Measurements from ENCODE around the gene SDR42E1. TPM values are rescaled to one million over a fixed set of nuclear protein-coding genes. Genes with fewer than 3 reads are reported as not detected.

SDR42E1 gene
- total RNA-seq, 1 experiment from 2014 or later: 17.4 TPM

- Histone ChIP-seq H3K79me2 (ENCODE audit: insufficient read depth, low read length) (no peaks in the 10 kb centered on the region), H3K9ac (ENCODE audit: low read length) (no peak overlapping the region), H3K4me1 (ENCODE audit: control insufficient read depth in 1 of 2, insufficient read depth in 2 of 2, low read length in 2 of 2) (no peaks in the 10 kb centered on the region), H3K27ac (ENCODE audit: low read depth, low read length) (no peak overlapping the region), H3K4me3 (replicated peaks in 1 of 2; ENCODE audit: low read depth in 1 of 2, low read length in 2 of 2) (no peak overlapping the region), H3K9me2 (ENCODE audit: insufficient read depth) (no peaks in the 10 kb centered on the region), H3K36me3 (ENCODE audit: control insufficient read depth in 1 of 2, insufficient read depth in 2 of 2, low read length in 2 of 2) (no peaks in the 10 kb centered on the region), H3K27me3 (ENCODE audit: insufficient read depth, low read length) (peaks cover 83% of the 10 kb centered on the region), H4K20me1 (ENCODE audit: insufficient read depth) (no peaks in the 10 kb centered on the region), H2AFZ (ENCODE audit: low read depth, low read length, poor library complexity, severe bottlenecking) (no peak overlapping the region), H3K9me3 (ENCODE audit: control insufficient read depth in 1 of 2, insufficient read depth in 1 of 2, low read depth in 1 of 2, low read length in 2 of 2) (no peaks in the 10 kb centered on the region), H3K4me2 (ENCODE audit: low read length) (no peak overlapping the region)
- POLR2A ChIA-PET: no interaction called here
- DNase-seq (ENCODE audit: low read depth, low spot score): no peak
- BruUV-seq (replicated peaks): no TSS peak
- intact Hi-C loops (cut with micrococcal nuclease): no loop called here
- RAD21 ChIA-PET (ENCODE audit: low non-redundant PET in 1 of 2, low total read pairs in 2 of 2, uncharacterized antibody in 2 of 2, unreplicated experiment in 2 of 2): no interaction called here
- ATAC-seq: no peak
- CTCF ChIA-PET: no interaction called here
- TF ChIP-seq CTCF (IDR thresholded peaks at IDR 0.05 in 2 of 3, conservative IDR thresholded peaks at IDR 0.05 in 1 of 3; ENCODE audit: borderline replicate concordance in 1 of 3, insufficient read depth in 1 of 3, low read depth in 2 of 3, low read length in 2 of 3): no peak
- no peak for TF ChIP-seq SRF (IDR thresholded peaks at IDR 0.05; ENCODE audit: low read depth)
- TF ChIP-seq EZH2phosphoT487 (IDR thresholded peaks at IDR 0.05; ENCODE audit: borderline replicate concordance): no peak
- no peak for TF ChIP-seq TCF7L2 (IDR thresholded peaks at IDR 0.05; ENCODE audit: borderline replicate concordance, extremely low read depth, insufficient read depth, insufficient read length)
- TF ChIP-seq MAX (IDR thresholded peaks at IDR 0.05): no peak
- TF ChIP-seq ZNF274 (IDR thresholded peaks at IDR 0.05; ENCODE audit: low read depth, low read length): no peak
- TF ChIP-seq EGR1 (IDR thresholded peaks at IDR 0.05; ENCODE audit: low read depth): no peak
- TF ChIP-seq JUND (IDR thresholded peaks at IDR 0.05): no peak
- TF ChIP-seq EZH2 (IDR thresholded peaks at IDR 0.05): no peak
- TF ChIP-seq ELF1 (IDR thresholded peaks at IDR 0.05; ENCODE audit: borderline replicate concordance, low read depth): no peak
- TF ChIP-seq CBX3 (IDR thresholded peaks at IDR 0.05; ENCODE audit: low read depth): no peak
- no peak for TF ChIP-seq POLR2AphosphoS5 (IDR thresholded peaks at IDR 0.05; ENCODE audit: low read depth, low read length)
- no peak for TF ChIP-seq ATF3 (IDR thresholded peaks at IDR 0.05)
- no peak for TF ChIP-seq RAD21 (IDR thresholded peaks at IDR 0.05; ENCODE audit: low read depth)
- no peak for TF ChIP-seq ZFX (IDR thresholded peaks at IDR 0.05)
- TF ChIP-seq YY1 (IDR thresholded peaks at IDR 0.05; ENCODE audit: extremely low read depth, insufficient replicate concordance, low read depth, low read length): no peak
- TF ChIP-seq POLR2A (IDR thresholded peaks at IDR 0.05; ENCODE audit: borderline replicate concordance, extremely low read depth, insufficient read depth, insufficient read length): no peak
- no peak for TF ChIP-seq REST (IDR thresholded peaks at IDR 0.05; ENCODE audit: low read depth)
Observed at GRCh38 chr16:82049484-82049883, 38.2 kb upstream of the SDR42E1 start.
